ENCODE measurements around the gene TBX5.

The TBX5 gene

DNA sequence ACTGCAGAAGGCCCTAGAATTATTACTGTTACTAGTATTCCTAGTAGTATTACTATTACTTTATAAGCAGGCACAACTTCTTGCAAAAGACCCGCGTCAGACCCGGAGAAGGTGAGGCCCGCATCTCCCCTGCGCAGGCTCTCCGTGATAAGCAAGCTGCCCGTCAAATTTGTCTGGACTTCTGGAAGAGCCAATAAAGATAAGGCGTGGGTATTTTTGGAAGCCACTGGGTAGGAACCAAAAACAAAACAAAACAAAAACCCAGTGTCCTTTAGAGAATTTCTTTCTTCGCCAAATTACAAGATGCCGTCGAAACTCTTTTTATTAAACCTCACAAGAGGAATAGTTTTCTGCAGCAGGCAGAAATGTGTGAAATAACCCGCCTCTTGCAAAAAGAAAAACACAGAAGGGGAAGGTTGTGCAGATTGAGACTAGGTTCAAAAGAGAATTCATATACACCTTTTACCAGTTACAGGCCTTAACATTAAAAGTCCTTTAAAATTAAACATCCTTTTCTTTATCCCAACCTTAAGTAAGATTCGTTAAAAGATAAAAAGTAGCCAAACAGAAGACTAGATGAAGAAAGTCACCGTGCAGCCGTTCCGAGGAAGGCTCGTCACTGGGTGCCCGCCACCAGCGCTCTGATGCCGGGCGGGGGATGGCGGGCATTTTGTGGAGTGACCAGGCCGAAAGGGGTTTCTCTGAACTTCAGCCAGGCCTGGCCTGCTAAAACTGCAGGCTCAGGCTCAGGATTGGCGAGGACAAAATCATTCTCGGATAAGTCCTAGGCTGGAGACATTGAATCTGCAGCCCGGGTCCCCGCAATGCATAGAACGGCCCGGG, 1.6 kb downstream of the TBX5 start:
- no peak overlapping the region for H4K91ac ChIP-seq (ENCODE audit: low read length)
- no peak for DNase-seq
- H3K27ac ChIP-seq (ENCODE audit: low read length, poor library complexity, severe bottlenecking), result no peak overlapping the region
- no peak overlapping the region for H3K23ac ChIP-seq (ENCODE audit: low read length in 2 of 2)
- H3K14ac ChIP-seq (ENCODE audit: low read length in 2 of 2), result no peak overlapping the region
- peak overlapping the region in 1 of 2 experiments; percentile 88 for H3K4me3 ChIP-seq (ENCODE audit: insufficient read depth in 1 of 2, low read depth in 1 of 2, low read length in 2 of 2)
- H3K36me3 ChIP-seq (ENCODE audit: control insufficient read depth in 1 of 2, insufficient read depth in 2 of 2, low read depth in 1 of 2, low read length in 2 of 2), result peaks cover 0 to 3% of the 10 kb centered on the region in 2 experiments
- 6% methylated on average over 28 of the region's 29 CpGs for WGBS
- peak overlapping the region; percentile 93 for H3K9ac ChIP-seq (ENCODE audit: low read length)
- peaks cover 10% of the 10 kb centered on the region for H3K4me1 ChIP-seq (ENCODE audit: control insufficient read depth, insufficient read depth, low read depth, low read length)
- no peak overlapping the region for H2AFZ ChIP-seq (ENCODE audit: low read depth, low read length)
- H3K27me3 ChIP-seq (ENCODE audit: control insufficient read depth in 1 of 2, insufficient read depth in 1 of 2, low read length in 2 of 2), result peaks cover 3 to 100% of the 10 kb centered on the region in 2 experiments
- no peak overlapping the region for H2BK5ac ChIP-seq (ENCODE audit: low read depth, low read length, poor library complexity, severe bottlenecking)
- no peak overlapping the region for H4K8ac ChIP-seq (ENCODE audit: low read length)
- no peak overlapping the region for H3K18ac ChIP-seq (ENCODE audit: low read depth in 1 of 2, low read length in 2 of 2)
- no peak overlapping the region for H3K4me2 ChIP-seq (ENCODE audit: low read length, poor library complexity, severe bottlenecking)
- H3K9me3 ChIP-seq (ENCODE audit: control insufficient read depth, low read length), result no peaks in the 10 kb centered on the region
- H2BK15ac ChIP-seq (ENCODE audit: low read depth, poor library complexity, severe bottlenecking), result no peak overlapping the region
- no peak overlapping the region for H2BK12ac ChIP-seq (ENCODE audit: low read length in 2 of 2)
- no peak overlapping the region for H3K4ac ChIP-seq (ENCODE audit: low read depth in 1 of 2, low read length in 2 of 2)
- H2AK5ac ChIP-seq (ENCODE audit: low read length, severe bottlenecking), result no peak overlapping the region
- no peak overlapping the region for H2BK120ac ChIP-seq (ENCODE audit: low read depth, low read length)
- H3K79me1 ChIP-seq (replicated peaks; ENCODE audit: low read length, poor library complexity, severe bottlenecking), result no peaks in the 10 kb centered on the region

DNA sequence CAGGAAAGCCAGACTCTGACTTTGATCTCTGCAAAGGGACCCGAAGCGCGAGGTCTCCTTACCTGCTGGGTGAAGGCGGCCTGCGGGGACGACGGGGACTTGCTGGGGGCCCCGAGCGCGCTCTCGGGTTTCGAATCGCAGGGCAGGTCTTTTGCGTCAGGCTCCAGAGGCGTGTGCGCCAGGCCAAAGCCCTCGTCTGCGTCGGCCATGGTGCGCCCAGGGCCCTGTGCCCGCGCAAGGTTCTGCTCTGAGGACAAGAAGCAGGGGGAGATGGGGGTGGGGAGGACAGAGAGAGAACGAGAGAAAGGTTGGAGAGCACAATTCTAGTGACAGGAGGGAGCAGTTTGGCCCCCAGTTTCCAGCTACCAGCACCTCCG, 2.3 kb downstream of the TBX5 start:
- 1% methylated on average over 22 of the region's 24 CpGs for WGBS
- H3K4ac ChIP-seq (ENCODE audit: low read depth in 1 of 2, low read length in 2 of 2), result no peak overlapping the region
- H3K79me1 ChIP-seq (replicated peaks; ENCODE audit: low read length, poor library complexity, severe bottlenecking), result no peaks in the 10 kb centered on the region

DNA sequence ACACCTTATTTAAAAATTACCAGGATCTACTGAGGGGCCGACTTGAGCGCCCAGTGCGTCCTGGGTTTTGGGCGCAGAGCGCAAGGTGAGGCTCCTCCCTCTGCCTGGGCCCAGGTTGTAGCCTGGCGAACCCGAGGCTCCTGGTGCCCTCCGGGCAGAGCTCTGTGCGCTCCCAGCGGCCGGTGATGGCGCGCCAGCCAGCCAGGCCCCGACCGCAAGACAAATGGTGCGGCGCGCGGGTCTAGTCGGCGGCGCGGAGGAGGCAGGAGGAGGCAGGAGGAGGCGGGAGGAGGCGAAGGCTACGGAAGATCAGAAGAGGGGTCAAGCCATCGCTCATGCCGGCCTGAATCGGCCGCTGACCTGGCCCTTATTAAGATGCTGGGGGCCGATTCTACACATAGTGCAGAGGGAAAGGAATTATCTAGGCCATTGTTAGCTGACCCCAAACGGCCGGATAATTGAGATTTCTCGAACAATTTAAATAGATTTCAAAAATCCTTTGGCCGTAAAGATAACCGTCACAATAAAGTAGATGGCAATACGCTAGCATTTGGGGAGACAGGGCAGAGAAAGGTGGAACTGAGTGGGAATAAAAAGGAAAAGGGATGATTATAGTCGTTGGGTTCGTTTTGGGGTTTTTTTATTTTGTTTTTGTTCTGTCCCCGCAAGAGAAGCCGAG, 2.8 kb downstream of the TBX5 start:
- Histone ChIP-seq H3K18ac (ENCODE audit: low read depth in 1 of 2, low read length in 2 of 2) (no peak overlapping the region), H2AFZ (ENCODE audit: low read depth, low read length) (no peak overlapping the region), H2BK120ac (ENCODE audit: low read depth, low read length) (no peak overlapping the region), H3K14ac (ENCODE audit: low read length in 2 of 2) (no peak overlapping the region), H3K9ac (ENCODE audit: low read length) (peak overlapping the region; percentile 93), H3K23ac (ENCODE audit: low read length in 2 of 2) (no peak overlapping the region), H3K4me2 (ENCODE audit: low read length, poor library complexity, severe bottlenecking) (no peak overlapping the region), H2AK5ac (ENCODE audit: low read length, severe bottlenecking) (no peak overlapping the region), H4K8ac (ENCODE audit: low read length) (no peak overlapping the region), H3K9me3 (ENCODE audit: control insufficient read depth, low read length) (no peaks in the 10 kb centered on the region), H2BK15ac (ENCODE audit: low read depth, poor library complexity, severe bottlenecking) (no peak overlapping the region), H3K4me3 (ENCODE audit: insufficient read depth in 1 of 2, low read depth in 1 of 2, low read length in 2 of 2) (peak overlapping the region in 1 of 2 experiments; percentile 88), H3K4ac (ENCODE audit: low read depth in 1 of 2, low read length in 2 of 2) (no peak overlapping the region), H3K4me1 (ENCODE audit: control insufficient read depth, insufficient read depth, low read depth, low read length) (peaks cover 5% of the 10 kb centered on the region), H2BK12ac (ENCODE audit: low read length in 2 of 2) (no peak overlapping the region), H3K27me3 (ENCODE audit: control insufficient read depth in 1 of 2, insufficient read depth in 1 of 2, low read length in 2 of 2) (peaks cover 3 to 100% of the 10 kb centered on the region in 2 experiments), H3K79me1 (replicated peaks; ENCODE audit: low read length, poor library complexity, severe bottlenecking) (no peaks in the 10 kb centered on the region), H4K91ac (ENCODE audit: low read length) (no peak overlapping the region), H2BK5ac (ENCODE audit: low read depth, low read length, poor library complexity, severe bottlenecking) (no peak overlapping the region), H3K36me3 (ENCODE audit: control insufficient read depth in 1 of 2, insufficient read depth in 2 of 2, low read depth in 1 of 2, low read length in 2 of 2) (peaks cover 3 to 11% of the 10 kb centered on the region in 2 experiments), H3K27ac (ENCODE audit: low read length, poor library complexity, severe bottlenecking) (no peak overlapping the region)
- no peak for DNase-seq
- WGBS, result 1% methylated on average over 37 of the region's 41 CpGs

More for the DNA sequence above, 2.3 kb downstream of the TBX5 start:
- Histone ChIP-seq H3K4me2 (ENCODE audit: low read length, poor library complexity, severe bottlenecking) (no peak overlapping the region), H3K14ac (ENCODE audit: low read length in 2 of 2) (no peak overlapping the region), H4K8ac (ENCODE audit: low read length) (no peak overlapping the region), H2BK12ac (ENCODE audit: low read length in 2 of 2) (no peak overlapping the region), H3K9me3 (ENCODE audit: control insufficient read depth, low read length) (no peaks in the 10 kb centered on the region), H2AFZ (ENCODE audit: low read depth, low read length) (no peak overlapping the region), H3K9ac (ENCODE audit: low read length) (peak overlapping the region; percentile 93), H3K4me1 (ENCODE audit: control insufficient read depth, insufficient read depth, low read depth, low read length) (peaks cover 5% of the 10 kb centered on the region), H2BK120ac (ENCODE audit: low read depth, low read length) (no peak overlapping the region), H4K91ac (ENCODE audit: low read length) (no peak overlapping the region), H3K36me3 (ENCODE audit: control insufficient read depth in 1 of 2, insufficient read depth in 2 of 2, low read depth in 1 of 2, low read length in 2 of 2) (peaks cover 3 to 5% of the 10 kb centered on the region in 2 experiments), H3K27me3 (ENCODE audit: control insufficient read depth in 1 of 2, insufficient read depth in 1 of 2, low read length in 2 of 2) (peaks cover 3 to 100% of the 10 kb centered on the region in 2 experiments), H2AK5ac (ENCODE audit: low read length, severe bottlenecking) (no peak overlapping the region), H3K4me3 (ENCODE audit: insufficient read depth in 1 of 2, low read depth in 1 of 2, low read length in 2 of 2) (peak overlapping the region in 1 of 2 experiments; percentile 88), H3K27ac (ENCODE audit: low read length, poor library complexity, severe bottlenecking) (no peak overlapping the region), H2BK15ac (ENCODE audit: low read depth, poor library complexity, severe bottlenecking) (no peak overlapping the region), H3K18ac (ENCODE audit: low read depth in 1 of 2, low read length in 2 of 2) (no peak overlapping the region), H3K23ac (ENCODE audit: low read length in 2 of 2) (no peak overlapping the region), H2BK5ac (ENCODE audit: low read depth, low read length, poor library complexity, severe bottlenecking) (no peak overlapping the region)
- no peak for DNase-seq

DNA sequence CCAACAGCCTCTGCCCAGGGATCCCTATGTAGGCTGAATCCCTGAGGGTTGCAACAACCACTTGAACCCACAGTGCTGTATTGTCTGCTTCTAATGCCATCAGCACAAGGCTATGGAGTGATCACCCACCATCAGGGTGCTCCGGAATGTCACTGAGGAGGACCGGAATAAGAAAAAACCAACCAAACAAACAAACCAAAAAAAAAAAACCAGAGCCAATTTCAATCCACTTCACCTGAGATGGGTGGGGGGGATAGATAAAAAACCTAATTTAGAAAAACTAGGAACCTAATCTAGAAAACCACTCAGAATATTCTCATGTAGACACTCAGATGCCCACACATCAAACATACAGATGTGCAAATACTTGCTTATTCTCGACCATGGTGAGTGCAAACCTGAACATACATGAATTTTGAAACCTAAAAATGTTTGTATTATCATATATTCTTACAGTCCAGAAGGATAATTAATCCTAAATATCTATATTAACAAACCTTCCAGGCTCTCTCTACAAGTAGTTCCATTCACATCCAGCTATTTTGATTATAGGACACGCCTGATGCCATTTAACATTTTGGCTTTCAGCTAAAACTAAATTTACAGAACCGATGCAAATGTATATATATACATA, 3.7 kb downstream of the TBX5 start:
- H3K4me3 ChIP-seq (ENCODE audit: insufficient read depth in 1 of 2, low read depth in 1 of 2, low read length in 2 of 2), result peak overlapping the region in 1 of 2 experiments; percentile 88
- H3K27ac ChIP-seq (ENCODE audit: low read length, poor library complexity, severe bottlenecking), result no peak overlapping the region
- H3K27me3 ChIP-seq (ENCODE audit: control insufficient read depth in 1 of 2, insufficient read depth in 1 of 2, low read length in 2 of 2), result peaks cover 0 to 100% of the 10 kb centered on the region in 2 experiments
- H3K14ac ChIP-seq (ENCODE audit: low read length in 2 of 2), result no peak overlapping the region
- H3K4ac ChIP-seq (ENCODE audit: low read depth in 1 of 2, low read length in 2 of 2), result no peak overlapping the region
- no peak for DNase-seq
- H3K4me1 ChIP-seq (ENCODE audit: control insufficient read depth, insufficient read depth, low read depth, low read length), result peaks cover 5% of the 10 kb centered on the region
- H2AFZ ChIP-seq (ENCODE audit: low read depth, low read length), result no peak overlapping the region
- no peak overlapping the region for H4K91ac ChIP-seq (ENCODE audit: low read length)
- H3K79me1 ChIP-seq (replicated peaks; ENCODE audit: low read length, poor library complexity, severe bottlenecking), result no peaks in the 10 kb centered on the region
- peaks cover 3 to 20% of the 10 kb centered on the region in 2 experiments for H3K36me3 ChIP-seq (ENCODE audit: control insufficient read depth in 1 of 2, insufficient read depth in 2 of 2, low read depth in 1 of 2, low read length in 2 of 2)
- no peak overlapping the region for H3K23ac ChIP-seq (ENCODE audit: low read length in 2 of 2)
- no CpG with 5 or more reads among the region's 5 CpGs for WGBS
- H2AK5ac ChIP-seq (ENCODE audit: low read length, severe bottlenecking), result no peak overlapping the region
- H3K18ac ChIP-seq (ENCODE audit: low read depth in 1 of 2, low read length in 2 of 2), result no peak overlapping the region
- H2BK12ac ChIP-seq (ENCODE audit: low read length in 2 of 2), result no peak overlapping the region
- H3K9ac ChIP-seq (ENCODE audit: low read length), result peak overlapping the region; percentile 93
- H4K8ac ChIP-seq (ENCODE audit: low read length), result no peak overlapping the region
- no peaks in the 10 kb centered on the region for H3K9me3 ChIP-seq (ENCODE audit: control insufficient read depth, low read length)
- H2BK120ac ChIP-seq (ENCODE audit: low read depth, low read length), result no peak overlapping the region
- no peak overlapping the region for H2BK5ac ChIP-seq (ENCODE audit: low read depth, low read length, poor library complexity, severe bottlenecking)
- no peak overlapping the region for H3K4me2 ChIP-seq (ENCODE audit: low read length, poor library complexity, severe bottlenecking)
- no peak overlapping the region for H2BK15ac ChIP-seq (ENCODE audit: low read depth, poor library complexity, severe bottlenecking)
